SK-N-SH (cell line): ENCODE measurements around the gene PTPRS.

Experiments
- CTCF ChIP-seq: fragments of 200-600 bp; sonication (generic); IDR thresholded peaks from 2 replicates; pipeline ENCODE4 v1.6.1; 2017; ENCODE audit warnings: antibody characterized with exemption, mild to moderate bottlenecking, moderate library complexity
- EP300 ChIP-seq, 2 experiments: IDR thresholded peaks; 2 replicates each; pipeline versions ENCODE4 v1.4.0 to v1.6.1; 2012; ENCODE audit warnings: borderline replicate concordance in 1 of 2, low read depth in 1 of 2, low read length in 1 of 2
- FOXM1 ChIP-seq: IDR thresholded peaks from 2 replicates; pipeline ENCODE4 v1.4.0; 2012; ENCODE audit warnings: low read depth, mild to moderate bottlenecking
- GABPA ChIP-seq: IDR thresholded peaks from 2 replicates; pipeline ENCODE4 v1.4.0; 2012; ENCODE audit warnings: low read depth, mild to moderate bottlenecking
- MXI1 ChIP-seq: IDR thresholded peaks from 2 replicates; pipeline ENCODE4 v1.6.1; 2012; ENCODE audit warnings: mild to moderate bottlenecking, low read depth, low read length, improper control_type of control experiment
- PBX3 ChIP-seq: IDR thresholded peaks from 2 replicates; pipeline ENCODE4; 2012
- RCOR1 ChIP-seq: fragments of 150-350 bp; IDR thresholded peaks from 2 replicates; pipeline ENCODE4 v1.6.1; 2017; ENCODE audit warnings: antibody characterized with exemption, low read length
- SMC3 ChIP-seq: IDR thresholded peaks from 2 replicates; pipeline ENCODE4 v1.6.1; 2012; ENCODE audit warnings: low read depth, low read length, improper control_type of control experiment
- TAF1 ChIP-seq: IDR thresholded peaks from 2 replicates; pipeline ENCODE4 v1.6.1; 2012; ENCODE audit warnings: low read depth, mild to moderate bottlenecking, low read length, moderate library complexity, borderline replicate concordance

GRCh38 chr19:5298471-5298901 is 42.1 kb downstream of the PTPRS start:
- TF ChIP-seq TAF1 = no peak
- no peak for TF ChIP-seq CTCF
- TF ChIP-seq EP300 (IDR thresholded peaks at IDR 0.05; ENCODE audit: borderline replicate concordance in 1 of 2, low read depth in 1 of 2, low read length in 1 of 2) = no peak
- TF ChIP-seq PBX3 = no peak
- TF ChIP-seq MXI1 = no peak
- no peak for TF ChIP-seq GABPA
- TF ChIP-seq RCOR1 = no peak
- TF ChIP-seq FOXM1 = no peak
- TF ChIP-seq SMC3 = no peak
